ENCODE data around the gene MVK.

GRCh38 chr12:109635717-109636116, 62.1 kb downstream of the MVK start:
- TF ChIP-seq, protein P1, sequence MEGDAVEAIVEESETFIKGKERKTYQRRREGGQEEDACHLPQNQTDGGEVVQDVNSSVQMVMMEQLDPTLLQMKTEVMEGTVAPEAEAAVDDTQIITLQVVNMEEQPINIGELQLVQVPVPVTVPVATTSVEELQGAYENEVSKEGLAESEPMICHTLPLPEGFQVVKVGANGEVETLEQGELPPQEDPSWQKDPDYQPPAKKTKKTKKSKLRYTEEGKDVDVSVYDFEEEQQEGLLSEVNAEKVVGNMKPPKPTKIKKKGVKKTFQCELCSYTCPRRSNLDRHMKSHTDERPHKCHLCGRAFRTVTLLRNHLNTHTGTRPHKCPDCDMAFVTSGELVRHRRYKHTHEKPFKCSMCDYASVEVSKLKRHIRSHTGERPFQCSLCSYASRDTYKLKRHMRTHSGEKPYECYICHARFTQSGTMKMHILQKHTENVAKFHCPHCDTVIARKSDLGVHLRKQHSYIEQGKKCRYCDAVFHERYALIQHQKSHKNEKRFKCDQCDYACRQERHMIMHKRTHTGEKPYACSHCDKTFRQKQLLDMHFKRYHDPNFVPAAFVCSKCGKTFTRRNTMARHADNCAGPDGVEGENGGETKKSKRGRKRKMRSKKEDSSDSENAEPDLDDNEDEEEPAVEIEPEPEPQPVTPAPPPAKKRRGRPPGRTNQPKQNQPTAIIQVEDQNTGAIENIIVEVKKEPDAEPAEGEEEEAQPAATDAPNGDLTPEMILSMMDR (IDR thresholded peaks at IDR 0.05): no peak
- TF ChIP-seq POLR2A (IDR thresholded peaks at IDR 0.05): no peak

Data from right lobe of liver (tissue), 4 donors.